IMR-90 (cell line): ENCODE measurements around the gene EIF1. TPM values are rescaled to one million over a fixed set of nuclear protein-coding genes. Genes with fewer than 3 reads are reported as not detected.

ENCODE experiments used
- ATAC-seq: fragments of 200-7000 bp; cut with Tn5 transposase; 2 replicates; pipeline ENCODE4 v1.9.1; 2020; ENCODE audit warnings: low read depth, mild to moderate bottlenecking, moderate library complexity
- BruUV-seq: library from RNA; stranded (reverse); fragments of 400-500 nt; replicated peaks from 2 replicates; lab custom pipeline; 2021; lab: Mats Ljungman, UMichigan
- CTCF ChIA-PET: fragments of 300-600 bp; formaldehyde crosslinking; extraction: SDS; loops from one replicate; lab custom pipeline; 2021; ENCODE audit warnings: antibody characterized with exemption; lab: Yijun Ruan, JAX
- POLR2A ChIA-PET: fragments of 300-600 bp; sonication (Branson Sonifier 250); formaldehyde crosslinking; loops from one replicate; lab custom pipeline; 2022; ENCODE audit warnings: antibody characterized with exemption; ENCODE audit not compliant: unreplicated experiment; lab: Charles Lee
- DNase-seq: peaks from one replicate; pipeline ENCODE4 v3.0.0; 2013
- H2AFZ ChIP-seq: replicated peaks from 2 replicates; pipeline ENCODE3; 2013; ENCODE audit warnings: low read length, mild to moderate bottlenecking; ENCODE audit not compliant: poor library complexity
- H2AK5ac ChIP-seq: 2 replicates; pipeline ENCODE4 v1.6.1; 2013; ENCODE audit warnings: low read depth, low read length, inconsistent platforms
- H2AK9ac ChIP-seq: replicated peaks from 2 replicates; pipeline ENCODE3; 2013; ENCODE audit warnings: mild to moderate bottlenecking, low read depth, low read length, moderate library complexity; ENCODE audit not compliant: poor library complexity
- H2BK120ac ChIP-seq: 2 replicates; pipeline ENCODE4 v1.6.1; 2013; ENCODE audit warnings: low read depth, low read length, inconsistent platforms
- H2BK15ac ChIP-seq: 3 replicates; pipeline ENCODE4 v1.6.1; 2013; ENCODE audit warnings: low read depth, low read length, inconsistent platforms
- H2BK20ac ChIP-seq: 2 replicates; pipeline ENCODE4 v1.6.1; 2013; ENCODE audit warnings: low read depth, mild to moderate bottlenecking, inconsistent platforms, low read length, moderate library complexity
- H2BK5ac ChIP-seq: 2 replicates; pipeline ENCODE4 v1.6.1; 2013; ENCODE audit warnings: mild to moderate bottlenecking, low read depth, low read length, inconsistent platforms; ENCODE audit not compliant: poor library complexity, severe bottlenecking
- H3K14ac ChIP-seq: replicated peaks from 2 replicates; pipeline ENCODE4 v1.6.1; 2013; ENCODE audit warnings: low read depth, low read length, inconsistent platforms
- H3K18ac ChIP-seq: 2 replicates; pipeline ENCODE4 v1.6.1; 2013; ENCODE audit warnings: low read depth, low read length, control low read depth
- H3K23ac ChIP-seq: 2 replicates; pipeline ENCODE4 v1.6.1; 2013; ENCODE audit warnings: low read depth, low read length, inconsistent platforms
- H3K27ac ChIP-seq: 2 replicates; pipeline ENCODE4 v1.5.1; 2013; ENCODE audit warnings: mild to moderate bottlenecking, control low read depth, low read length; ENCODE audit not compliant: insufficient read depth
- H3K27me3 ChIP-seq: 2 replicates; pipeline ENCODE4 v1.6.1; 2013; ENCODE audit warnings: low read length; ENCODE audit not compliant: control insufficient read depth, insufficient read depth
- H3K36me3 ChIP-seq: 2 replicates; pipeline ENCODE4 v1.6.1; 2013; ENCODE audit warnings: low read length, mixed read lengths; ENCODE audit not compliant: control insufficient read depth, insufficient read depth
- H3K4ac ChIP-seq: 2 replicates; pipeline ENCODE4 v1.6.1; 2013; ENCODE audit warnings: low read depth, low read length, inconsistent platforms
- H3K4me1 ChIP-seq: 2 replicates; pipeline ENCODE4 v1.6.1; 2013; ENCODE audit warnings: low read length, mixed read lengths; ENCODE audit not compliant: control insufficient read depth, insufficient read depth
- H3K4me2 ChIP-seq: 2 replicates; pipeline ENCODE4 v1.6.1; 2013; ENCODE audit warnings: low read depth, mild to moderate bottlenecking, control low read depth, low read length, moderate library complexity
- H3K4me3 ChIP-seq: 2 replicates; pipeline ENCODE4 v1.5.1; 2013; ENCODE audit warnings: low read depth, mild to moderate bottlenecking, control low read depth, low read length, moderate library complexity; ENCODE audit not compliant: insufficient read depth
- H3K56ac ChIP-seq: 2 replicates; pipeline ENCODE4 v1.6.1; 2013; ENCODE audit warnings: low read length, inconsistent platforms; ENCODE audit not compliant: insufficient read depth; ENCODE audit errors: extremely low read depth
- H3K79me1 ChIP-seq, 2 experiments: 2 replicates each; pipeline ENCODE4 v1.6.1; 2013; ENCODE audit warnings: low read length in 2 of 2, inconsistent platforms in 1 of 2, low read depth in 1 of 2
- H3K9ac ChIP-seq: 2 replicates; pipeline ENCODE4 v1.6.1; 2013; ENCODE audit warnings: low read depth, low read length, control low read depth
- H3K9me1 ChIP-seq: 2 replicates; pipeline ENCODE4 v1.6.1; 2013; ENCODE audit warnings: low read length, inconsistent platforms; ENCODE audit not compliant: insufficient read depth
- H3K9me3 ChIP-seq: 2 replicates; pipeline ENCODE4 v1.6.1; 2013; ENCODE audit warnings: low read length; ENCODE audit not compliant: control insufficient read depth, insufficient read depth
- H4K20me1 ChIP-seq: 2 replicates; pipeline ENCODE4 v1.6.1; 2013; ENCODE audit warnings: low read length, inconsistent platforms; ENCODE audit not compliant: insufficient read depth
- H4K5ac ChIP-seq: 2 replicates; pipeline ENCODE4 v1.6.1; 2013; ENCODE audit warnings: mild to moderate bottlenecking, low read depth, low read length, control low read depth
- H4K8ac ChIP-seq, 2 experiments: 2 replicates each; pipeline ENCODE4 v1.6.1; 2013; ENCODE audit warnings: low read depth in 2 of 2, low read length in 2 of 2, control low read depth in 1 of 2, inconsistent platforms in 1 of 2
- H4K91ac ChIP-seq: 2 replicates; pipeline ENCODE4 v1.6.1; 2013; ENCODE audit warnings: low read depth, low read length, inconsistent platforms; ENCODE audit not compliant: insufficient read depth
- CHD1 ChIP-seq: IDR thresholded peaks from 2 replicates; pipeline ENCODE4 v1.6.1; 2012; ENCODE audit warnings: low read depth, low read length, improper control_type of control experiment
- MAZ ChIP-seq: IDR thresholded peaks from 2 replicates; pipeline ENCODE4 v1.6.1; 2012; ENCODE audit warnings: low read depth, mild to moderate bottlenecking, low read length, improper control_type of control experiment, moderate library complexity, borderline replicate concordance
- MXI1 ChIP-seq: IDR thresholded peaks from 2 replicates; pipeline ENCODE4 v1.6.1; 2012; ENCODE audit warnings: low read depth, mild to moderate bottlenecking, low read length, moderate library complexity, borderline replicate concordance
- POLR2A ChIP-seq: IDR thresholded peaks from 2 replicates; pipeline ENCODE4 v1.6.1; 2012; ENCODE audit warnings: mild to moderate bottlenecking, low read depth, low read length
- RCOR1 ChIP-seq: IDR thresholded peaks from 2 replicates; pipeline ENCODE4 v1.6.1; 2012; ENCODE audit warnings: mild to moderate bottlenecking, low read length, improper control_type of control experiment; ENCODE audit not compliant: insufficient replicate concordance
- USF2 ChIP-seq: fragments of 150-350 bp; IDR thresholded peaks from 2 replicates; pipeline ENCODE4 v1.6.1; 2017; ENCODE audit warnings: mild to moderate bottlenecking, antibody characterized with exemption, low read length, low read depth
- WGBS, 2 experiments: methylation state at CpG; one replicate each; pipeline versions ENCODE4 v1.1.5 to v1.1.7; 2013; ENCODE audit warnings: missing lambda C conversion rate in 2 of 2; ENCODE audit not compliant: insufficient read length in 1 of 2; ENCODE audit errors: extremely low coverage in 2 of 2; 5-methylcytosine and 5-hydroxymethylcytosine counted together
- dilution Hi-C: fragments of 300-500 bp; cut with HindIII; formaldehyde crosslinking; loops from one replicate; pipeline ENCODE4 v1.14.3; 2018; ENCODE audit warnings: low sequenced_read_pairs; ENCODE audit not compliant: unreplicated experiment
- in situ Hi-C: fragments of 300-500 bp; cut with MboI; formaldehyde crosslinking; loops from 3 replicates; pipeline ENCODE4 v1.14.3; 2019; ENCODE audit warnings: low sequenced_read_pairs, inconsistent platforms, mixed read lengths
- intact Hi-C: fragments of 100-400 bp; cut with micrococcal nuclease; formaldehyde crosslinking; loops from 2 replicates; pipeline ENCODE4 v1.10.0; 2022
- polyA plus RNA-seq, 3 experiments: library from polyadenylated mRNA; depleted of rRNA; stranded (reverse); fragments of >200 nt; gene quantifications; 2 replicates each; pipeline ENCODE4 v1.2.3, GENCODE V29; 2012; ENCODE audit warnings: low replicate concordance in 1 of 3
- total RNA-seq: library from RNA; depleted of rRNA; stranded (reverse); fragments of >200 nt; gene quantifications from 2 replicates; pipeline ENCODE4 v1.2.3, GENCODE V29; 2012
- TF ChIP-seq, protein P1 (sequence below): conservative IDR thresholded peaks from 2 replicates; pipeline ENCODE4 v1.5.1; 2012; ENCODE audit warnings: mild to moderate bottlenecking, low read depth, low read length, improper control_type of control experiment
- TF ChIP-seq, protein P2 (sequence below): fragments of 150-350 bp; IDR thresholded peaks from 2 replicates; pipeline ENCODE4 v1.6.1; 2016; ENCODE audit warnings: low read depth, mild to moderate bottlenecking, low read length, moderate library complexity, borderline replicate concordance

EIF1 gene
- total and polyA plus RNA-seq, 2 of the 4 experiments (the other 2 are of a cell fraction) = 89.4 to 381 TPM

- no peak for DNase-seq
- Histone ChIP-seq H2BK120ac (no peak overlapping the region), H3K9ac (no peak overlapping the region), H4K91ac (no peak overlapping the region), H2AK9ac (no peak overlapping the region), H3K27ac (no peak overlapping the region), H3K4me2 (no peak overlapping the region), H3K9me3 (no peaks in the 10 kb centered on the region), H2BK5ac (no peak overlapping the region), H3K79me1 (no peaks in the 10 kb centered on the region), H3K9me1 (no peaks in the 10 kb centered on the region), H2AK5ac (no peak overlapping the region), H2BK15ac (no peak overlapping the region), H3K4me3 (no peak overlapping the region), H4K8ac (no peak overlapping the region), H2AFZ (no peak overlapping the region), H3K4me1 (peaks cover 6% of the 10 kb centered on the region), H3K4ac (no peak overlapping the region), H4K5ac (no peak overlapping the region), H3K27me3 (peaks cover 12% of the 10 kb centered on the region), H2BK20ac (no peak overlapping the region), H3K56ac (no peak overlapping the region), H3K23ac (no peak overlapping the region), H3K14ac (no peak overlapping the region), H4K20me1 (no peaks in the 10 kb centered on the region), H3K18ac (no peak overlapping the region), H3K36me3 (no peaks in the 10 kb centered on the region)
- ATAC-seq = no peak
- in situ Hi-C loops (no loop called here), intact Hi-C loops (no loop called here), dilution Hi-C loops (no loop called here)
- ChIA-PET CTCF (interaction anchor here (0.6 kb wide), 1 partner anchor 151 kb away, joined by 3 read pairs; no protein-coding TSS in a partner anchor), POLR2A (interaction anchor here (1.0 kb wide), 1 partner anchor 8 kb away, joined by 4 read pairs; no protein-coding TSS in a partner anchor)
- whole genome bisulfite sequencing, 2 experiments = no CpG with 5 or more reads among the region's 10 CpGs
- TF ChIP-seq MXI1 = no peak
- no peak for TF ChIP-seq MAZ
- no peak for TF ChIP-seq USF2
- no peak for TF ChIP-seq RCOR1
- TF ChIP-seq, protein P1, sequence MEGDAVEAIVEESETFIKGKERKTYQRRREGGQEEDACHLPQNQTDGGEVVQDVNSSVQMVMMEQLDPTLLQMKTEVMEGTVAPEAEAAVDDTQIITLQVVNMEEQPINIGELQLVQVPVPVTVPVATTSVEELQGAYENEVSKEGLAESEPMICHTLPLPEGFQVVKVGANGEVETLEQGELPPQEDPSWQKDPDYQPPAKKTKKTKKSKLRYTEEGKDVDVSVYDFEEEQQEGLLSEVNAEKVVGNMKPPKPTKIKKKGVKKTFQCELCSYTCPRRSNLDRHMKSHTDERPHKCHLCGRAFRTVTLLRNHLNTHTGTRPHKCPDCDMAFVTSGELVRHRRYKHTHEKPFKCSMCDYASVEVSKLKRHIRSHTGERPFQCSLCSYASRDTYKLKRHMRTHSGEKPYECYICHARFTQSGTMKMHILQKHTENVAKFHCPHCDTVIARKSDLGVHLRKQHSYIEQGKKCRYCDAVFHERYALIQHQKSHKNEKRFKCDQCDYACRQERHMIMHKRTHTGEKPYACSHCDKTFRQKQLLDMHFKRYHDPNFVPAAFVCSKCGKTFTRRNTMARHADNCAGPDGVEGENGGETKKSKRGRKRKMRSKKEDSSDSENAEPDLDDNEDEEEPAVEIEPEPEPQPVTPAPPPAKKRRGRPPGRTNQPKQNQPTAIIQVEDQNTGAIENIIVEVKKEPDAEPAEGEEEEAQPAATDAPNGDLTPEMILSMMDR = no peak
- TF ChIP-seq POLR2A = no peak
- TF ChIP-seq, protein P2, sequence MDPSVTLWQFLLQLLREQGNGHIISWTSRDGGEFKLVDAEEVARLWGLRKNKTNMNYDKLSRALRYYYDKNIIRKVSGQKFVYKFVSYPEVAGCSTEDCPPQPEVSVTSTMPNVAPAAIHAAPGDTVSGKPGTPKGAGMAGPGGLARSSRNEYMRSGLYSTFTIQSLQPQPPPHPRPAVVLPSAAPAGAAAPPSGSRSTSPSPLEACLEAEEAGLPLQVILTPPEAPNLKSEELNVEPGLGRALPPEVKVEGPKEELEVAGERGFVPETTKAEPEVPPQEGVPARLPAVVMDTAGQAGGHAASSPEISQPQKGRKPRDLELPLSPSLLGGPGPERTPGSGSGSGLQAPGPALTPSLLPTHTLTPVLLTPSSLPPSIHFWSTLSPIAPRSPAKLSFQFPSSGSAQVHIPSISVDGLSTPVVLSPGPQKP = no peak
- no peak for TF ChIP-seq CHD1
- no TSS peak for BruUV-seq
These were observed 8.2 kb upstream of the EIF1 start for GRCh38 chr17:41680426-41681040.
